Measurements from ENCODE around the gene SLCO3A1.

- TF ChIP-seq EZH2 (IDR thresholded peaks at IDR 0.05; ENCODE audit: low read depth, low read length, severe bottlenecking) = no peak
- TF ChIP-seq EP300 (IDR thresholded peaks at IDR 0.05; ENCODE audit: borderline replicate concordance in 1 of 2, low read depth in 2 of 2, low read length in 2 of 2) = no peak
- TF ChIP-seq POLR2A (IDR thresholded peaks at IDR 0.05; ENCODE audit: control extremely low read depth in 1 of 2, low read depth in 2 of 2, low read length in 2 of 2) = no peak
- no peak for TF ChIP-seq ATF2 (IDR thresholded peaks at IDR 0.05; ENCODE audit: low read length)
- TF ChIP-seq BACH1 (IDR thresholded peaks at IDR 0.05; ENCODE audit: low read length) = no peak
- no peak for TF ChIP-seq YY1 (IDR thresholded peaks at IDR 0.05; ENCODE audit: low read depth, low read length)
- TF ChIP-seq CTCF (IDR thresholded peaks at IDR 0.05; ENCODE audit: control extremely low read depth in 1 of 3, insufficient read depth in 1 of 3, low read depth in 1 of 3, low read length in 3 of 3) = no peak
- no peak for TF ChIP-seq FOSL1 (IDR thresholded peaks at IDR 0.05; ENCODE audit: insufficient read depth, low read depth, low read length)
Measured at GRCh38 chr15:91922646-91923547, 69.4 kb downstream of the SLCO3A1 start.
